Rectal smooth muscle tissue (tissue), 1 donor: ENCODE measurements around the gene NCKAP5.

Experiments used
- H3K27ac ChIP-seq: one replicate; pipeline ENCODE4 v1.7.0; 2013; ENCODE audit warnings: low read depth, low read length, inconsistent platforms
- H3K27me3 ChIP-seq: one replicate; pipeline ENCODE4 v1.7.0; 2013; ENCODE audit warnings: low read length; ENCODE audit not compliant: control insufficient read depth, insufficient read depth
- H3K36me3 ChIP-seq: one replicate; pipeline ENCODE4 v1.7.0; 2013; ENCODE audit warnings: low read length; ENCODE audit not compliant: control insufficient read depth, insufficient read depth
- H3K4me1 ChIP-seq: one replicate; pipeline ENCODE4 v1.7.0; 2013; ENCODE audit warnings: low read length; ENCODE audit not compliant: control insufficient read depth, insufficient read depth
- H3K4me3 ChIP-seq: one replicate; pipeline ENCODE4 v1.7.0; 2013; ENCODE audit warnings: low read length
- H3K9ac ChIP-seq: one replicate; pipeline ENCODE4 v1.7.0; 2013; ENCODE audit warnings: low read length

NCKAP5 gene

DNA sequence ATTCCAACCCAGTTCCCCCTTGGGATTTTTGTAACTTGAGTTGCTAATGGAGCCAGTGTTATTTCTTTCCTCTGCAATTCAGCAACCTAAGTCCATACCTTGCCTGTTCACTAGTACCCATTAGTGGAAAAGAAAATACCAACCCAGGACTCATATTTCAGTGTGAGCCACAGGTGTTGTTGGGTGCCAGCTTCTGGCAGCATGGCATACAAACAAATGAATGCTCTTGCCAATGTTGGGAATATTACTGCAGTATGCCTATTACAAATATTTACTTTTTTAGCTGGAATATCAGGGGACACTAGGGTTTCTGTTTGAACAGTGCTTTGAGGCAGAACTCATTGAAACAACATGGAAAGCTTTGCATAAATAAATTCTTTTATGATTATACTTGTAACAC is 130.2 kb downstream of the NCKAP5 start:
- no peak overlapping the region for H3K27ac ChIP-seq
- H3K4me3 ChIP-seq = no peak overlapping the region
- H3K9ac ChIP-seq = no peak overlapping the region
- H3K36me3 ChIP-seq = no peaks in the 10 kb centered on the region
- no peaks in the 10 kb centered on the region for H3K4me1 ChIP-seq
- H3K27me3 ChIP-seq = no peaks in the 10 kb centered on the region

DNA sequence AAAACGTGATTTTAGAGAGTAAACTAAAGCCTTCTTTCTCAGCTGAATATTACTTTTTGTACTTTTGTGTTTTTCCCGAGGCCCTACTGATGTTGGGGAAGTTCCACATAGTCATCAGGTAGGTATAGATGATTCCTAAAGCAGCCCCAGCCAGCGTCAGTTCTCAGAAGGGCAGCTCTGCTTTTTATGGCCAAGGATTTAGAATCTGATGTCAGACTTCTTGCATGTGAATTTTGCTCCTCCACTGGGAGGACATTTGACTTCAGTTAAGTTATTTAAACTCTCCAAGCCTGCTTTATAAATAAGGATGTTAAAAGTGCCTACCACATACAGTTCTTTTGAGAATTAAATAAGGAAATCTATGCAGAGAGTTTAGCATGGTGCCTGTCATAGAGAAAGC is 130.8 kb downstream of the NCKAP5 start:
- no peaks in the 10 kb centered on the region for H3K4me1 ChIP-seq
- no peak overlapping the region for H3K27ac ChIP-seq
- no peaks in the 10 kb centered on the region for H3K36me3 ChIP-seq
- no peak overlapping the region for H3K4me3 ChIP-seq
- no peak overlapping the region for H3K9ac ChIP-seq
- no peaks in the 10 kb centered on the region for H3K27me3 ChIP-seq

DNA sequence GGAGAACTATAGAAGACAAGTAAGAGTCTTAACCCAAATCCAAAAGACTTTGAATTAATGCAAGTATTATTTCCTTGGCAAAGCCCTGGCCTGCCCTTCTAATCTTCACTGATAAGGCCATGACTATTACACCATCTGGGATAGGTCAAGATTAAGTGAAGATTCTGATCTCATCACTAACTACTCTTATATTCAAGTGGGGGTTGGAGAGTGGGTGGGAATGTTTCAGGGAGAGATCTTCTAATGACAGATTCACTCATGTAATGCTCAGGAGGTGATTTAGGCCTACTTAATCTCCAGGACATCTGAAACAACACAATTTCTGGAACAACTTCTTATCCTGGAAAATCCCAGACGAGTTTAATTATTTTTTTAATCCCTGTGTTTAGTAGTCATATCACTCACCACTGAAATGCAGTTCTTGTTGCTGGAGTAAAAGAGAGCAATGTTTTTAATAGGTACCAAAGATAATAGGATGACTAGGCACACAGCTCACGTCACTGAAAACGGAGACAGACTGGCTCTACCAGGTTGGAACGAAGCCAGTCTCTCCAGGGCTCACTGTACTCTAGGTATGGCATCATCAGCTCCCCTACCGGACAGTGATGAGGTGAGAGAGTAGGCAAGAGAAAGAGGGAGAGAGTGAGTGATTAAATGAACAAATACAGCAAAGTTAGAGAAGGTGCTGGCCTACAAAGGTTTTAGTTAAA is 133.1 kb downstream of the NCKAP5 start:
- no peaks in the 10 kb centered on the region for H3K27me3 ChIP-seq
- H3K4me3 ChIP-seq = no peak overlapping the region
- H3K27ac ChIP-seq = no peak overlapping the region
- H3K9ac ChIP-seq = no peak overlapping the region
- no peaks in the 10 kb centered on the region for H3K36me3 ChIP-seq
- H3K4me1 ChIP-seq = no peaks in the 10 kb centered on the region

DNA sequence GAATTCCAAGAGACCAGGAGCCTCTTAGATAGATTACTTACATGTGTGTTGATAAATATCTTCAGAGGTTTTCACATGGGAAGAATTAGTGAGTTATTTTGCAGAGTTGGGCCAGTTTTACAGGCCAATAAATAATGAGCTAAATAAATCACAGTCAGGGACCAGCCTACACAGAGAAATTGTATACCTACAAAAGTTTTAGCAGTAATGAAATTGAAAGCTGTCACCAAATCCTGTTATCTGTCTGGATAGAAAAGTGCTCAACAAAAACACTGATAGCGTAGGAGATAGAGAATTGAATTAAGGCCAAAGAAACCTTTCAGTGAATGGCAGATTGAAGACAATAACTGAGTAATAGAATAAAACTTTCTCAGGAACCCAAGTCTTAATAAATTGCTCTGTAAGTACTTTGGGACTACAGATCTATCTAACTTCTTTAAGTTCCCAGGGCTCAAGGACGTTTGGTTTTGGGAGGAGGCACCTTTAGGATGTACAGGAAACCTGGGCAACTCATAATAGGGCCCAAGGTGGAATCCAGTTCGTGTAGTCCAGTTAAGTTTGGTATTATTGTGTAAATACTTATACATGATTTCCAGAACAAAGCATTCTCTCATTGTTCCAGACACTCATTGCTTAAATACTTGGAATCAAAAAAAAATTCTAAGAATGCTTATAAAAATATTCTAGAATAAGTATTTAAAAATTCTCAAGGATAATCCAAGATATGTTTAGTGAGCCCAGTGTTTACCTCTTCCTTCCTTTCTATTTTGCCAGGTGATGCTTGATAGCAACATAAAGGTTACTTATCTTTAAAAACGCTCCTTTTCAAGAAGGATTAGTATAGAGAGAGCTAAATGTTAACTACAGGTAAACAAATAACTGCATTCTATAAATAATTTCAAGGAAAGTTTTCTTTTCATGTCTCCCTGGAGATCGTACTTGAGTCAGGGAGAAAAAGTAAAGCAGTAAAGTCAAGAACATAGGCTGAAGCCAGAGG is 134.5 kb downstream of the NCKAP5 start:
- Histone ChIP-seq H3K27ac (no peak overlapping the region), H3K36me3 (no peaks in the 10 kb centered on the region), H3K4me1 (no peaks in the 10 kb centered on the region), H3K4me3 (no peak overlapping the region), H3K9ac (no peak overlapping the region), H3K27me3 (no peaks in the 10 kb centered on the region)

GRCh38 chr2:133432778-133433177 is 135.5 kb downstream of the NCKAP5 start:
- no peaks in the 10 kb centered on the region for H3K27me3 ChIP-seq
- H3K36me3 ChIP-seq = no peaks in the 10 kb centered on the region
- no peak overlapping the region for H3K9ac ChIP-seq
- H3K4me3 ChIP-seq = no peak overlapping the region
- H3K27ac ChIP-seq = no peak overlapping the region
- H3K4me1 ChIP-seq = no peaks in the 10 kb centered on the region

DNA sequence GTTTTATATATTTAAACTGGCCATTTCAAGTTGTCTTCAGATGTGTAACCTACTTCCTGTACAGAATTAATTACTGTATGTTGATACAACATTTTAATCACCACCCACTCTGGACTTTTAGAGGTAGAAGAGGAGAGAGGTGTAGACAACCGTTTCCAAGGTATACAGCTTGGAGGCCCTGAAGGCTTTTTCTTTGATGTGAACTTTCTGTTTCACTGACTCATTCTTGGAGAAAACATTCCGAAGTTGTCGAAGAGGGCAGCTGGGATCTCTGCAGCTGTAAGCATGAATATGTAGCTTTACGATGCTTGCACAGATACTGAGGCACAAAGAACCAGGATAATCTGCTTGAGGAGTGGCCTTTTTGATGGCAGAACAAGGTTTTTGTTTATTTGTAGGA is 137.0 kb downstream of the NCKAP5 start:
- Histone ChIP-seq H3K4me1 (no peaks in the 10 kb centered on the region), H3K27ac (no peak overlapping the region), H3K9ac (no peak overlapping the region), H3K4me3 (no peak overlapping the region), H3K27me3 (no peaks in the 10 kb centered on the region), H3K36me3 (no peaks in the 10 kb centered on the region)

DNA sequence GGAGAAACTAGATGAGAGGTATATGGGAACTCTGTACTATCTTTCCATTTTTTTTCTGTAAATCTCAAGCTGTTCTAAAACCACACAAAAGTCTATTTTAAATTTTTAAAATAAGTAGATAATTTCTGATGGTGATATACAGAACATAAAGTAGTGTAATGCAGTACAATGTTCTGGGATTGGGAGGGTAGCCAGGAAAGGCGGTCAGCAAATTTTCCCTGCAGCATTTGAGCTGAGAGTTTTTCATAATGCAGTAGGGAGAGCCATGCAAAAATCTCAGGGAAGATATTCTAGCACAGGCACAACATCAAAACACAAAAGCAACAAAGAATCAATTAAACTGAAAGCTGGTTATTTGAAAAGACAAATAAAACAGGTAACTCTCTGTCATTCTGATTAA is 141.5 kb downstream of the NCKAP5 start:
- Histone ChIP-seq H3K36me3 (no peaks in the 10 kb centered on the region), H3K27ac (no peak overlapping the region), H3K27me3 (no peaks in the 10 kb centered on the region), H3K4me3 (no peak overlapping the region), H3K4me1 (no peaks in the 10 kb centered on the region), H3K9ac (no peak overlapping the region)

DNA sequence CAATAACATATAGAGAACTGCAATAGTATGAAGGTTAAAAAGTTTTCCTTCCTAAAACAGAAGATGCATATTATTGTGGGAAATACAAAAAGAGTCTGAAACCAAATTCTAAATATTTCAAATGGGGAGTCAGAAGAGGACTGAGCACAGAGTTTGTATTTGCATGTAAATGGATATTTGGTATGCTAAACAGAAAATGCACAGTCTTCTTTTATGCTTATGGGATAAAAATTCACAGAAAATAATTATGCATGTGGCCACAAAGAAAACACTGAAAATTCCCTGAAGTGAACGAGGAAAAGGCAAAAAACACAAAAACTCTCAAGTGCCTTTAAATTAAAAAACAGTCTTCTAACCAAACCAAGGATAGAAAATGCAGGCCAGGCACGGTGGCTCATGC is 142.7 kb downstream of the NCKAP5 start:
- H3K4me3 ChIP-seq = no peak overlapping the region
- no peaks in the 10 kb centered on the region for H3K27me3 ChIP-seq
- H3K4me1 ChIP-seq = no peaks in the 10 kb centered on the region
- no peak overlapping the region for H3K27ac ChIP-seq
- H3K9ac ChIP-seq = no peak overlapping the region
- H3K36me3 ChIP-seq = no peaks in the 10 kb centered on the region

- H3K4me3 ChIP-seq = no peak overlapping the region
- H3K9ac ChIP-seq = no peak overlapping the region
- no peaks in the 10 kb centered on the region for H3K4me1 ChIP-seq
- H3K36me3 ChIP-seq = no peaks in the 10 kb centered on the region
- no peaks in the 10 kb centered on the region for H3K27me3 ChIP-seq
- no peak overlapping the region for H3K27ac ChIP-seq
Measured at GRCh38 chr2:133424876-133425275, 143.4 kb downstream of the NCKAP5 start.

- Histone ChIP-seq H3K4me3 (no peak overlapping the region), H3K36me3 (no peaks in the 10 kb centered on the region), H3K4me1 (no peaks in the 10 kb centered on the region), H3K9ac (no peak overlapping the region), H3K27me3 (no peaks in the 10 kb centered on the region), H3K27ac (no peak overlapping the region)
Measured at GRCh38 chr2:133422931-133423351, 145.3 kb downstream of the NCKAP5 start.

DNA sequence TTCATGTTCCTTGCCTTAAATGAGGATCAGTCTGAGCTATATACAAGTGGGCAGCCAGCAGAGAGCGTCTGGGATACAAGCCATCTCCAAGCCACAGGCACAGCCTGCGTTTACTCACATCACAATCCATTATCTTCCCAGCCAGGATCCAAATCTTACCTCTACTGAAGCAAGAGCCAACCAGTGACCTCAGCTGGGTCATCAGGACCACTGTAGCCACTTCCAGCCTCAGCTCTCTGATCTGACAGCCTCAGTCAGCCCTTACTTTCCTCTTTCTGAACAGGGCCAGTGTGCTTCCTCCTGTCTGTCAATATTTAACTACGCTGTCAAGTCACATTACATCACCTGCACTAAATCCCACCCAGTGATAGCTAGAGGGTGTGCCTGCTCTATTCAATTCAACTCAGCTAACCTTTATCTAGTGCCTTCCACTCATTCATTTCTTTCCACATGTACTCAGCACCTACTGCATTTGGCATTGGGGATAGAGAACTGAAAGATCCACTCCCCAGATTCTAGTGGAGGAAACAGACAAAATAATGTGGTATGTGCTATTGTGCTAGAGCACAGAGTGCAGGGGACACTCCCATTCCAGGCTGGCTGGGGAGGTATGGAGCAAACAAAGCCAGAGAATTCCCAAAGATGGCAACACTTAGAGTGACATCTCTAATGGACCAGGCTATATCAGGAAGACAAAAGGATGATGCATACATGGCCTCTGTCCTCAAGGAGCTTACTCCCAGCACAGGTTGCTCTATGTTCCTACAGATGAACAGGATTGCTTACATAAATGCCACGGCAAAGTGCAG is 146.5 kb downstream of the NCKAP5 start:
- H3K4me1 ChIP-seq = no peaks in the 10 kb centered on the region
- H3K4me3 ChIP-seq = peak overlapping the region; percentile 24
- H3K9ac ChIP-seq = no peak overlapping the region
- no peaks in the 10 kb centered on the region for H3K27me3 ChIP-seq
- H3K27ac ChIP-seq = no peak overlapping the region
- H3K36me3 ChIP-seq = no peaks in the 10 kb centered on the region

- Histone ChIP-seq H3K27ac (no peak overlapping the region), H3K4me1 (no peaks in the 10 kb centered on the region), H3K4me3 (no peak overlapping the region), H3K27me3 (no peaks in the 10 kb centered on the region), H3K36me3 (no peaks in the 10 kb centered on the region), H3K9ac (no peak overlapping the region)
Measured at GRCh38 chr2:133420788-133421187, 147.5 kb downstream of the NCKAP5 start.
